Stimulated activated CD8-positive, alpha-beta memory T cell treated with anti-CD3 and anti-CD28 coated beads, Interleukin-12 subunit alpha, Interleukin-12 subunit beta, amount 100 ng/mL, for 24 hours (primary cell): Measurements from ENCODE around the gene SDHB.

ENCODE experiments used
- DNase-seq: peaks from one replicate; pipeline ENCODE4 v3.0.0-alpha.2; 2020; ENCODE audit errors: extremely low read depth

The SDHB gene

GRCh38 chr1:17045634-17046333 is 8.0 kb downstream of the SDHB start:
- DNase-seq: no peak

GRCh38 chr1:17045150-17045549 is 8.7 kb downstream of the SDHB start:
- DNase-seq: no peak

- DNase-seq: no peak
Observed at GRCh38 chr1:17043676-17044075, 10.2 kb downstream of the SDHB start.

DNA sequence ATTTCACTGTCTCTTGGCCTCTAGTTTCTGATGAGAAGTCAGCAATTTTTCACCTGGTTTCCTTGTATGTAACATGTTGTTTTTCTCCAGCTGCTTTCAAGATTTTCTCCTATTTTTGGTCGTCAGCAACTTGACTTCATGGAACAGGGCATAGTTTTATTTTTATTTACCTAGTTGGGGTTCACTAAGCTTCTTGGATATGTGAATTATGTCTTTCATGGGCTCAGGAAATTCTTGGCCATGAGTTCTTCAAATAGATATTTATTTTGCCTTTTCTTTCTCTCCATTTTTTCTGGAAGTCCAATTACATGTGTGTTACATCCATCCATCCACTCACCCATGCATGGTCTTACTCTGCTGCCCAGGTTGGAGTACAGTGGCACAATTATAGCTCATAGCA is 13.7 kb downstream of the SDHB start:
- DNase-seq: no peak

GRCh38 chr1:17039522-17039921 is 14.3 kb downstream of the SDHB start:
- no peak for DNase-seq

DNA sequence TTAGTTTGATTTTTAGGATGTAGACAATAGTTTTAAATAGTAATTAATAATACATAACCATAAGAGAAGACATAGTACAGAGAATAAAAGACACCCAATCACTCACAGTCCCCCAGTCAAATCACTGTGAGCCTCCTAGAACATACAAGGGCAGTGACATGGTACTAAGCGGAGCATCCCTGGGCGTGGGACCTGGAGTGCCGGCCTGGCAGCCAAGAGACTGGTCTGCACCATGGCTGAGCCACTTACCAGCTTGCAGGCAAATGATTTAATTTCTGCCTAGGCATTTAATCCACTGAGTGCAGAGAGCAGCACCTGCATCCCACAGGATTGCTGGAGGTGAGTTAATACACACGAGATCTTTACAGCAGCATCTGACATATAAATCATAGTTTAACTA is 20.4 kb downstream of the SDHB start:
- DNase-seq: no peak

- DNase-seq: no peak
Observed at GRCh38 chr1:17032741-17033140, 21.1 kb downstream of the SDHB start.

- no peak for DNase-seq
Observed at GRCh38 chr1:17031436-17031835, 22.4 kb downstream of the SDHB start.

- no peak for DNase-seq
Observed at GRCh38 chr1:17030206-17030605, 23.6 kb downstream of the SDHB start.

DNA sequence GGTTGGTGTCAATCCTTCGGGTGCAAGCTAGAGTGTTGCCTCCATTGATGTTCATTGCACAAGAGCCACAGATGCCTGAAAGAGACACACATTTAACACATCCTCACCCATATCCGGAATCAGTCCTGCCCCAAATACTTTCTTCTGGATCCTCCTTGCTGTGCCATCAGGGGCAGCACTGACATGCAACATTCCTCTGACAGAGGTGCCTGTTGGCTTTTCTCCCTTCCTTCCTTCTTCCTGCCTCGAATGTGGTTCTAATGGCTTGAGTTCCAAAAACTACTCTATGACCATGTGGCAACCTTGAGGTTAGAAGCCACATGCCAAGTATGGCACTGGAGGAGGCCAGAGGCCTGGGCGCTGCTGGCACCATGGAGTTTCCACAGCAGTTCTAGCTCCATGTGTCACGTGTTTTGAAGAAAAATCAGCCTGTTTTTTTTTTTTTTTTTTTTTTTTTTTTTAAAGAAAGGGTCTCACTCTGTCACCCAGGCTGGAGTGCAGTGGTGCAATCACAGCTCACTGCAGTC is 25.1 kb downstream of the SDHB start:
- no peak for DNase-seq

DNA sequence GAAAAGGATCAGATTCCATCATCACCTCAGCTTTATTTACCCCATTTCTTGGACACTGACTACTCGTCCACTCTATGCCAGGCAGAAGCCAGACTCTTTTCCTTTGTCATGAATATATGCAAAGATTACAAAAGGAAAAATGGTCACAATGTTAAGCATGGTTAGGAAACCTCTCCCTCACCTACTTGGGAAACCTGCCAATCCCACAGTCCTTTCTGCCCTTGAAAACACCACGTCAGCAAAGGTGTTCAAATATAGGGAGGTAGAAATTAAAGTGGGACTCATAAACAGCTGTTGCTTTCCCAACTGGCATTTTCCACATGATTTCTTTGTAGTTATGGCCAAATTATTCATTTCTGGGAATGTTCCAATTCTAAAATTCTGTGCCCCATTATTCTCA is 25.9 kb downstream of the SDHB start:
- DNase-seq: no peak

- DNase-seq: no peak
Observed at GRCh38 chr1:17027403-17027802, 26.4 kb downstream of the SDHB start.

DNA sequence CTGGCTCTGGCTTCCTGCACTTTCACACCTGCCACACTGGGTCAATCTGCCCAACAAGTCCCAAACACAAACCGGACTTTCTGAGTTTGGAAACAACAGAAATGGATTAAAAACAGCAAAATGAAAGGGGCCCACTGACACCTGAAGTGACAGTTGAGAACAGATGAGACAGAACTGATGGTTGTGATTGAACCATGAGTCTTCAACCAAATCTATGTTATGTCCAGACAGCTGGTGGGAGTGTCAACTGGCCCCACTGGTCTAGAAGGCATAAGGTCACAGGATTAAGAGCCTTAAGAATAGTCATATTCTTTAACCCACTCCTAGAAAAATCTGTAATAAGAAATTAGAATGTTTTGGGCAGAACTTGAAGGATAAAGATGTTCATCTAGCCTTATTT is 29.1 kb downstream of the SDHB start:
- DNase-seq: no peak

GRCh38 chr1:17023573-17023972 is 30.3 kb downstream of the SDHB start:
- DNase-seq: no peak

DNA sequence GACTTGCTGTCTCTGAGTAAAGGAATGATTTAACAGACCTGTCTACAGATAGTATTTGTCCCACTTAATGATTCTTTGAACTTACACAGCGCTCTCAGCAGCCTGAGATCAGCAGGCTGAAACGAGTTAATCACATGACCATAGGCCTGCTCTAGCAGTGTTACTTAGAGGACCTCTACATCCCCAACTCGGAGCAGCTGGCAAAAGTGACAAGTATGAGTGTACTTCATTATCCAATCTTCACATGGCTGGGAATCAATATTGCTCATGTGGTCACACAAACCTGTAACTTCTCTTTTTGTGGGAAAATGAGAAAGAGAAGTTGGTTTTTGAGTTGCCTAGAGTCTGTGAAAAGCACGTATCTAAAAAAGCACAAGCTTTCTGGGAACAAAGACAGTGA is 30.7 kb downstream of the SDHB start:
- no peak for DNase-seq

DNA sequence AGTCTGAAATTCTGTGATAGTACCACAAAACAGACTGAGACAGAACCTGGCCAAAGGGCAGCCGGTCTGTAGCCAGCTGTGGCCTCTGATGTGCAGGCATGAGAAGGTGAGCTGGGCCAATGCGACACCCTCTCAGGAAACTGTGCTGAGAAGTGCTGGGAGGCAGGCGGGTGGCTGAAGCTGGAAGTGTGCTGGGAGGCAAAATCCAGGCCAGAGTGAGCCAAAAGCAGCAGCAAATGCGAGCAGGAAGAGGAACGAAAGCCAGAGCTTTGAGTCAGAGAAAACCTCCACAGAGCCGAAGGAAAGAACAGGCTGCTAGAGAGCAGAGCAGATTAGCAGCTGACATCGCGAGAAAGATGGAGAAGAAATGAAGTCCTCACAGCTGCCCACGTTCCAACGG is 31.9 kb downstream of the SDHB start:
- no peak for DNase-seq

DNA sequence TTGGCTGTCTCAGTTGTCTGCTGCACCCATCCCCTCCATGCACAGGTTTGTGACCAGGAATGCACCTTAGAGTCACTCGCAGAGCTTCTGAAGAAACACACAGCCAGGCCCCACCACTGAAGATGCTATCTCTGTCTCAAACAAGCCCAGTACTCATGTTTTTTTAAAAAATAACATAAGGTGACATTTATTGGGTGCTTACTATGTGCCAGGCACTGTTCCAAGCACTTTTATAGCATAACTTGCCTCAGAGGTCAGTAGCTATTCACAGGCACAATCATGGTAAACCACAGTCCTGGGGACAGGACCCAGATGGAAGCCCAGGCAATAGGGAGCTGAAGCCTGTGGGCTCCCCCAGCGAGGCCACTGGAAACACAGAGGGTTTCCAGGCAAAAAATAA is 33.3 kb downstream of the SDHB start:
- DNase-seq: no peak

DNA sequence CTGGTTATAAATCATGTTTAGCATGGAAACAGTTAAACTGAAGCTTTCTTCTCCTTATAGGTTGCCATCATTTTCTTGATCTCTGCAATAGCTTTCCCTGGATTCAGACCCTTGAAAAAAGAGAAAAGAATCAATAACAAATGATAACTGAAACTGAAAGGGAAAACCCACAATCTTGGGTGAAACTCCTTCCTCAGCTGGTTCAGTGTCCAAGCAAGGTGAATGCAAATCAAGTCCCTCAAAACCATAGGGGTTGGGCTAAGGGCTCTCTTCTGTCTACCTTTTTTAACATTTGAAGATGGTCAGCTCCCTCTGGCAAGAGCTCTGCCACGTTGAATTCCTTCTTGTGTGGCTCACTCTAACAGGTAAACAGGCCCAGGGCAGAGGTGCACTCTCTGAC is 35.0 kb downstream of the SDHB start:
- DNase-seq: no peak

GRCh38 chr1:17017435-17017834 is 36.4 kb downstream of the SDHB start:
- no peak for DNase-seq

GRCh38 chr1:17016317-17016661 is 37.5 kb downstream of the SDHB start:
- DNase-seq: no peak

GRCh38 chr1:17014671-17015567 is 38.9 kb downstream of the SDHB start:
- DNase-seq: no peak

- no peak for DNase-seq
Observed at GRCh38 chr1:17013491-17014320, 40.1 kb downstream of the SDHB start.
